Esophagus (tissue), 2 donors: ENCODE data around the gene TTC7B. TPM values are rescaled to one million over a fixed set of nuclear protein-coding genes. Genes with fewer than 3 reads are reported as not detected.

Experiments
- H3K27ac ChIP-seq, 2 donors: one replicate each; pipeline ENCODE4 v1.5.1; 2013; ENCODE audit warnings: low read depth in 2 of 2, mild to moderate bottlenecking in 2 of 2, inconsistent platforms in 1 of 2, low read length in 1 of 2, moderate library complexity in 1 of 2
- H3K27me3 ChIP-seq, 2 donors: one replicate each; pipeline ENCODE4 v1.6.1; 2013; ENCODE audit warnings: low read length in 2 of 2, control low read depth in 1 of 2, mild to moderate bottlenecking in 1 of 2; ENCODE audit not compliant: insufficient read depth in 2 of 2, control insufficient read depth in 1 of 2
- H3K36me3 ChIP-seq, 2 donors: one replicate each; pipeline ENCODE4 v1.6.1; 2013; ENCODE audit warnings: low read length in 1 of 2; ENCODE audit not compliant: control insufficient read depth in 2 of 2, insufficient read depth in 2 of 2
- H3K4me1 ChIP-seq, 2 donors: one replicate each; pipeline ENCODE4 v1.6.1; 2013; ENCODE audit warnings: low read length in 1 of 2; ENCODE audit not compliant: control insufficient read depth in 2 of 2, insufficient read depth in 2 of 2
- H3K4me3 ChIP-seq, 2 donors: one replicate each; pipeline ENCODE4 v1.5.1; 2013; ENCODE audit warnings: low read length in 2 of 2, mild to moderate bottlenecking in 2 of 2, low read depth in 1 of 2, moderate library complexity in 1 of 2
- H3K9me3 ChIP-seq, 2 donors: one replicate each; pipeline ENCODE4 v1.6.1; 2013; ENCODE audit warnings: mild to moderate bottlenecking in 2 of 2, low read depth in 1 of 2, low read length in 1 of 2, moderate library complexity in 1 of 2; ENCODE audit not compliant: control insufficient read depth in 2 of 2, insufficient read depth in 1 of 2
- WGBS, 2 donors: extraction: QIAGEN DNeasy Blood & Tissue Kit; methylation state at CpG; one replicate each; pipeline ENCODE4 v1.1.7; 2013; 5-methylcytosine and 5-hydroxymethylcytosine counted together
- polyA plus RNA-seq, 2 donors: library from polyadenylated mRNA; stranded (reverse); fragments of 200-250 nt; gene quantifications; one replicate each; pipeline ENCODE4 v1.2.3, GENCODE V29; 2013
- donor health status: healthy with polysubstance abuse.
- donor health status: Bipolar disorder and iron deficiency.

The TTC7B gene
- polyA plus RNA-seq, 2 donors = 2.7 to 6.0 TPM

- no peaks in the 10 kb centered on the region for H3K9me3 ChIP-seq
- no peak overlapping the region for H3K27ac ChIP-seq
- WGBS, 2 donors = 84 to 88% methylated on average over 3 of the region's 3 CpGs
- H3K4me1 ChIP-seq = no peaks in the 10 kb centered on the region
- no peaks in the 10 kb centered on the region for H3K27me3 ChIP-seq
- no peak overlapping the region for H3K4me3 ChIP-seq
- no peaks in the 10 kb centered on the region for H3K36me3 ChIP-seq
Measured at GRCh38 chr14:90753456-90754005, 62.7 kb downstream of the TTC7B start.

- no peak overlapping the region for H3K27ac ChIP-seq
- no peaks in the 10 kb centered on the region for H3K9me3 ChIP-seq
- no peaks in the 10 kb centered on the region for H3K4me1 ChIP-seq
- H3K36me3 ChIP-seq = no peaks in the 10 kb centered on the region
- no peaks in the 10 kb centered on the region for H3K27me3 ChIP-seq
- no peak overlapping the region for H3K4me3 ChIP-seq
- 80 to 83% methylated on average over 1 of the region's 1 CpG for WGBS, 2 donors
Measured at GRCh38 chr14:90750701-90751100, 65.5 kb downstream of the TTC7B start.

GRCh38 chr14:90750191-90750590, 66.0 kb downstream of the TTC7B start:
- H3K4me1 ChIP-seq = no peaks in the 10 kb centered on the region
- H3K4me3 ChIP-seq = no peak overlapping the region
- no peaks in the 10 kb centered on the region for H3K9me3 ChIP-seq
- no peaks in the 10 kb centered on the region for H3K27me3 ChIP-seq
- no peak overlapping the region for H3K27ac ChIP-seq
- no peaks in the 10 kb centered on the region for H3K36me3 ChIP-seq

GRCh38 chr14:90747909-90748308, 68.3 kb downstream of the TTC7B start:
- H3K27ac ChIP-seq = no peak overlapping the region
- no peaks in the 10 kb centered on the region for H3K36me3 ChIP-seq
- H3K4me3 ChIP-seq = no peak overlapping the region
- no peaks in the 10 kb centered on the region for H3K4me1 ChIP-seq
- no peaks in the 10 kb centered on the region for H3K27me3 ChIP-seq
- H3K9me3 ChIP-seq = no peaks in the 10 kb centered on the region

- H3K27me3 ChIP-seq = no peaks in the 10 kb centered on the region
- H3K27ac ChIP-seq = no peak overlapping the region
- no peaks in the 10 kb centered on the region for H3K4me1 ChIP-seq
- no peak overlapping the region for H3K4me3 ChIP-seq
- 88 to 92% methylated on average over 10 of the region's 10 CpGs for WGBS, 2 donors
- no peaks in the 10 kb centered on the region for H3K36me3 ChIP-seq
- no peaks in the 10 kb centered on the region for H3K9me3 ChIP-seq
Measured at GRCh38 chr14:90743826-90744225, 72.4 kb downstream of the TTC7B start.

GRCh38 chr14:90743425-90743824, 72.8 kb downstream of the TTC7B start:
- H3K4me1 ChIP-seq = no peaks in the 10 kb centered on the region
- no peak overlapping the region for H3K27ac ChIP-seq
- no peak overlapping the region for H3K4me3 ChIP-seq
- no peaks in the 10 kb centered on the region for H3K9me3 ChIP-seq
- no peaks in the 10 kb centered on the region for H3K27me3 ChIP-seq
- 43 to 56% methylated on average over 3 of the region's 3 CpGs for WGBS, 2 donors
- no peaks in the 10 kb centered on the region for H3K36me3 ChIP-seq

GRCh38 chr14:90742729-90743128, 73.5 kb downstream of the TTC7B start:
- Histone ChIP-seq H3K4me1 (no peaks in the 10 kb centered on the region), H3K4me3 (no peak overlapping the region), H3K27me3 (no peaks in the 10 kb centered on the region), H3K36me3 (no peaks in the 10 kb centered on the region), H3K27ac (peak overlapping the region in 1 of 2 donors; percentile 38), H3K9me3 (no peaks in the 10 kb centered on the region)
- WGBS, 2 donors = 62 to 65% methylated on average over 6 of the region's 6 CpGs

GRCh38 chr14:90742252-90742651, 74.0 kb downstream of the TTC7B start:
- no peak overlapping the region for H3K4me3 ChIP-seq
- WGBS, 2 donors = 86 to 87% methylated on average over 2 of the region's 2 CpGs
- H3K9me3 ChIP-seq = no peaks in the 10 kb centered on the region
- H3K27ac ChIP-seq = no peak overlapping the region
- H3K27me3 ChIP-seq = no peaks in the 10 kb centered on the region
- H3K36me3 ChIP-seq = no peaks in the 10 kb centered on the region
- H3K4me1 ChIP-seq = no peaks in the 10 kb centered on the region

- H3K4me3 ChIP-seq = no peak overlapping the region
- 90 to 92% methylated on average over 2 of the region's 2 CpGs for WGBS, 2 donors
- no peak overlapping the region for H3K27ac ChIP-seq
- no peaks in the 10 kb centered on the region for H3K4me1 ChIP-seq
- no peaks in the 10 kb centered on the region for H3K27me3 ChIP-seq
- H3K9me3 ChIP-seq = no peaks in the 10 kb centered on the region
- H3K36me3 ChIP-seq = no peaks in the 10 kb centered on the region
Measured at GRCh38 chr14:90741682-90741946, 74.6 kb downstream of the TTC7B start.

- Histone ChIP-seq H3K4me1 (no peaks in the 10 kb centered on the region), H3K27me3 (no peaks in the 10 kb centered on the region), H3K4me3 (no peak overlapping the region), H3K27ac (no peak overlapping the region), H3K9me3 (no peaks in the 10 kb centered on the region), H3K36me3 (no peaks in the 10 kb centered on the region)
- 86 to 87% methylated on average over 12 of the region's 12 CpGs for WGBS, 2 donors
Measured at GRCh38 chr14:90740946-90741681, 75.1 kb downstream of the TTC7B start.
